H1 (cell line): ENCODE data around the gene NXPH4. TPM values are rescaled to one million over a fixed set of nuclear protein-coding genes. Genes with fewer than 3 reads are reported as not detected.
A peak's percentile ranks its signal among the peaks of the same experiment; 100 is the strongest.

Source experiments
- CTCF ChIA-PET: fragments of 300-600 bp; sonication (Branson Sonifier 250); formaldehyde crosslinking; loops from one replicate; lab custom pipeline; 2021; ENCODE audit not compliant: partially characterized antibody; lab: Charles Lee
- POLR2A ChIA-PET: fragments of 300-600 bp; sonication (Branson Sonifier 250); formaldehyde crosslinking; loops from one replicate; lab custom pipeline; 2021; ENCODE audit warnings: inconsistent platforms; ENCODE audit not compliant: partially characterized antibody; lab: Charles Lee
- DNase-seq, 2 experiments: peaks; one replicate each; pipeline versions ENCODE4 v3.0.0 to v3.0.0-alpha.2; 2010 to 2022; ENCODE audit warnings: low spot score in 2 of 2, low read depth in 1 of 2, mixed read lengths in 1 of 2
- FAIRE-seq: peaks from 2 replicates; lab custom pipeline; 2011; peaks lifted over from hg19 to GRCh38; lab: Jason Lieb, UNC
- H2AFZ ChIP-seq: 2 replicates; pipeline ENCODE4 v1.8.1; 2012; ENCODE audit warnings: low read length, inconsistent platforms
- H2AK5ac ChIP-seq: 2 replicates; pipeline ENCODE4 v1.6.1; 2013; ENCODE audit warnings: low read depth, low read length
- H2BK120ac ChIP-seq: replicated peaks from 2 replicates; pipeline ENCODE3; 2013; ENCODE audit warnings: low read depth, low read length, inconsistent platforms
- H2BK12ac ChIP-seq: 2 replicates; pipeline ENCODE4 v1.6.1; 2013; ENCODE audit warnings: low read depth, low read length
- H2BK15ac ChIP-seq: 2 replicates; pipeline ENCODE4 v1.6.1; 2013; ENCODE audit warnings: low read length
- H2BK20ac ChIP-seq: 2 replicates; pipeline ENCODE4 v1.6.1; 2013; ENCODE audit warnings: low read length
- H2BK5ac ChIP-seq: 2 replicates; pipeline ENCODE4 v1.6.1; 2013; ENCODE audit warnings: low read depth, low read length
- H3K14ac ChIP-seq: 2 replicates; pipeline ENCODE4 v1.6.1; 2013; ENCODE audit warnings: inconsistent platforms; ENCODE audit not compliant: insufficient read length
- H3K18ac ChIP-seq: 2 replicates; pipeline ENCODE4 v1.6.1; 2013; ENCODE audit warnings: low read length; ENCODE audit errors: extremely low read depth
- H3K23ac ChIP-seq: 2 replicates; pipeline ENCODE4 v1.6.1; 2013; ENCODE audit warnings: inconsistent platforms; ENCODE audit not compliant: insufficient read length
- H3K23me2 ChIP-seq: 2 replicates; pipeline ENCODE4 v1.6.1; 2013; ENCODE audit warnings: low read depth, low read length
- H3K27ac ChIP-seq: 2 replicates; pipeline ENCODE4 v1.6.1; 2011; ENCODE audit warnings: low read depth, low read length, inconsistent platforms
- H3K27me3 ChIP-seq, 4 experiments: replicated peaks in 1 of 4; 1 replicate in 1 of 4; 2 replicates in 3 of 4; pipeline versions ENCODE4 v1.6.1 to v1.8.1; 2011 to 2013; ENCODE audit warnings: low read length in 3 of 4, mild to moderate bottlenecking in 3 of 4, inconsistent platforms in 2 of 4, mixed read lengths in 2 of 4, moderate library complexity in 1 of 4; ENCODE audit not compliant: control insufficient read depth in 3 of 4, insufficient read depth in 3 of 4; ENCODE audit errors: extremely low read depth in 1 of 4
- H3K36me3 ChIP-seq, 4 experiments: 2 replicates each; pipeline versions ENCODE4 v1.6.1 to v1.8.1; 2011 to 2013; ENCODE audit warnings: mild to moderate bottlenecking in 4 of 4, low read length in 3 of 4, moderate library complexity in 2 of 4, control low read depth in 1 of 4, inconsistent platforms in 1 of 4; ENCODE audit not compliant: insufficient read depth in 4 of 4, control insufficient read depth in 2 of 4
- H3K4ac ChIP-seq: replicated peaks from 2 replicates; pipeline ENCODE3; 2013; ENCODE audit warnings: low read length, low read depth, mixed read lengths, inconsistent platforms; ENCODE audit not compliant: insufficient read length
- H3K4me1 ChIP-seq, 4 experiments: replicated peaks in 1 of 4; 1 replicate in 1 of 4; 2 replicates in 3 of 4; pipeline versions ENCODE4 v1.6.1 to v1.8.1; 2011 to 2013; ENCODE audit warnings: low read length in 3 of 4, inconsistent platforms in 2 of 4, mixed read lengths in 1 of 4; ENCODE audit not compliant: insufficient read depth in 4 of 4, control insufficient read depth in 3 of 4
- H3K4me2 ChIP-seq, 2 experiments: 2 replicates each; pipeline versions ENCODE4 v1.6.1 to v1.8.1; 2011 to 2013; ENCODE audit warnings: low read depth in 2 of 2, low read length in 2 of 2, control low read depth in 1 of 2, inconsistent platforms in 1 of 2, mild to moderate bottlenecking in 1 of 2; ENCODE audit not compliant: insufficient read depth in 1 of 2
- H3K4me3 ChIP-seq, 4 experiments: fragments of 200-600, 300-600 bp in 1 of 4; sonication (generic), shearing (Covaris generic), sonication (Bioruptor Twin) in 1 of 4; 2 replicates each; pipeline versions ENCODE4 v1.5.1 to v1.8.1; 2011 to 2016; ENCODE audit warnings: low read length in 4 of 4, low read depth in 3 of 4, control low read depth in 2 of 4, inconsistent platforms in 2 of 4, mild to moderate bottlenecking in 2 of 4, mixed read lengths in 1 of 4, moderate library complexity in 1 of 4; ENCODE audit not compliant: insufficient read depth in 2 of 4; ENCODE audit errors: extremely low read depth in 1 of 4
- H3K56ac ChIP-seq: replicated peaks from 2 replicates; pipeline ENCODE3; 2013; ENCODE audit warnings: low read depth, mild to moderate bottlenecking, mixed read lengths, low read length, inconsistent platforms; ENCODE audit not compliant: insufficient read length
- H3K79me1 ChIP-seq: 2 replicates; pipeline ENCODE4 v1.6.1; 2013; ENCODE audit warnings: low read depth, low read length, control low read depth
- H3K79me2 ChIP-seq, 2 experiments: 2 replicates each; pipeline versions ENCODE4 v1.6.1 to v1.8.1; 2012 to 2013; ENCODE audit warnings: low read length in 2 of 2, mild to moderate bottlenecking in 2 of 2, inconsistent platforms in 1 of 2; ENCODE audit not compliant: insufficient read depth in 2 of 2, control insufficient read depth in 1 of 2
- H3K9ac ChIP-seq, 4 experiments: replicated peaks in 1 of 4; 1 replicate in 1 of 4; 2 replicates in 3 of 4; pipeline versions ENCODE4 v1.6.1 to v1.8.1; 2011 to 2013; ENCODE audit warnings: low read depth in 3 of 4, low read length in 3 of 4, control low read depth in 2 of 4, mild to moderate bottlenecking in 2 of 4, moderate library complexity in 2 of 4, inconsistent platforms in 1 of 4; ENCODE audit errors: extremely low read depth in 1 of 4
- H3K9me3 ChIP-seq, 2 experiments: 2 replicates each; pipeline versions ENCODE4 v1.6.1 to v1.8.1; 2012 to 2013; ENCODE audit warnings: mild to moderate bottlenecking in 2 of 2, moderate library complexity in 2 of 2, control low read depth in 1 of 2, inconsistent platforms in 1 of 2, low read depth in 1 of 2, low read length in 1 of 2, mixed read lengths in 1 of 2; ENCODE audit not compliant: insufficient read depth in 2 of 2
- H4K20me1 ChIP-seq, 2 experiments: replicated peaks in 1 of 2; 2 replicates each; pipeline versions ENCODE3 to v1.8.1; 2011 to 2013; ENCODE audit warnings: inconsistent platforms in 2 of 2, low read length in 2 of 2, mild to moderate bottlenecking in 1 of 2; ENCODE audit not compliant: insufficient read depth in 2 of 2, control insufficient read depth in 1 of 2
- H4K5ac ChIP-seq: 2 replicates; pipeline ENCODE4 v1.6.1; 2013; ENCODE audit warnings: low read length, low read depth, mixed read lengths, inconsistent platforms; ENCODE audit not compliant: insufficient read length
- H4K8ac ChIP-seq: 2 replicates; pipeline ENCODE4 v1.8.0; 2013; ENCODE audit warnings: mild to moderate bottlenecking, moderate library complexity, low read length, inconsistent platforms; ENCODE audit not compliant: insufficient read depth; ENCODE audit errors: extremely low read depth
- H4K91ac ChIP-seq: replicated peaks from 2 replicates; pipeline ENCODE3; 2013; ENCODE audit warnings: low read length, mixed read lengths, inconsistent platforms; ENCODE audit not compliant: insufficient read length
- ATF3 ChIP-seq: IDR thresholded peaks from 2 replicates; pipeline ENCODE4 v1.6.1; 2011; ENCODE audit warnings: low read depth, mild to moderate bottlenecking, low read length; ENCODE audit not compliant: insufficient read depth
- CREB1 ChIP-seq: IDR thresholded peaks from 2 replicates; pipeline ENCODE4 v1.6.1; 2012; ENCODE audit warnings: inconsistent platforms
- HDAC2 ChIP-seq, 2 experiments: fragments of 300-600 bp in 1 of 2; sonication (generic) in 1 of 2; IDR thresholded peaks; 2 replicates each; pipeline ENCODE4 v1.6.1; 2011 to 2012; ENCODE audit warnings: low read depth in 2 of 2, low read length in 2 of 2, mild to moderate bottlenecking in 2 of 2, moderate library complexity in 2 of 2, borderline replicate concordance in 1 of 2, inconsistent platforms in 1 of 2
- RBBP5 ChIP-seq: IDR thresholded peaks from 2 replicates; pipeline ENCODE4 v1.7.1; 2012; ENCODE audit warnings: low read depth, mild to moderate bottlenecking, inconsistent platforms, low read length, moderate library complexity, borderline replicate concordance
- SUZ12 ChIP-seq: fragments of 200-600 bp; sonication (generic); IDR thresholded peaks from 2 replicates; pipeline ENCODE4 v1.6.1; 2012; ENCODE audit warnings: mild to moderate bottlenecking, inconsistent platforms, low read length, moderate library complexity, mixed read lengths
- TAF7 ChIP-seq: optimal IDR thresholded peaks from 2 replicates; pipeline ENCODE3; 2011; ENCODE audit warnings: low read depth, mild to moderate bottlenecking, inconsistent platforms, low read length, moderate library complexity, borderline replicate concordance
- YY1 ChIP-seq: IDR thresholded peaks from 2 replicates; pipeline ENCODE4 v1.6.1; 2011; ENCODE audit warnings: low read depth, mild to moderate bottlenecking, low read length
- WGBS, 2 experiments: shearing (Covaris generic) in 1 of 2; methylation state at CpG; one replicate each; pipeline versions ENCODE4 v1.1.6 to v1.1.7; 2013 to 2015; ENCODE audit warnings: low lambda C conversion rate in 2 of 2, mixed read lengths in 2 of 2, inconsistent platforms in 1 of 2, low coverage in 1 of 2, missing lambda C conversion rate in 1 of 2; ENCODE audit not compliant: insufficient replicate concordance in 2 of 2, insufficient coverage in 1 of 2, insufficient read length in 1 of 2; ENCODE audit errors: extremely low coverage in 1 of 2, missing lambda C conversion rate in 1 of 2; 5-methylcytosine and 5-hydroxymethylcytosine counted together
- long read RNA-seq, 2 experiments: library from RNA in 1 of 2; library from capped mRNA in 1 of 2; stranded (forward); transcript quantifications; one replicate each; pipeline ENCODE4 v2.0.0, GENCODE V29; 2021; ENCODE audit warnings: inconsistent platforms in 1 of 2
- polyA minus RNA-seq, 3 experiments: library from RNA; depleted of rRNA, polyadenylated mRNA; stranded (reverse); fragments of >200 nt; gene quantifications; 1 replicate in 2 of 3; 2 replicates in 1 of 3; pipeline ENCODE4 v1.2.3, GENCODE V29; 2011
- polyA plus RNA-seq, 7 experiments: library from polyadenylated mRNA; depleted of rRNA in 3 of 7; stranded (reverse) in 5 of 7; unstranded in 2 of 7; fragments of >200 nt in 5 of 7; fragments of 200-250 nt in 2 of 7; gene quantifications; 1 replicate in 5 of 7; 2 replicates in 1 of 7; 4 replicates in 1 of 7; pipeline versions ENCODE4 v1.2.1 to v1.2.3, GENCODE V29; 2011 to 2013; ENCODE audit warnings: missing spikeins in 2 of 7, mixed read lengths in 2 of 7
- total RNA-seq: library from RNA; stranded (reverse); fragmentation: NEBNext Ultra II Directional; extraction: Animal tissue kit (Norgen Biotek cat#: 25700); gene quantifications from 2 replicates; pipeline ENCODE4 v1.2.1, GENCODE V29; 2021

NXPH4 gene
- 1.7 and 1.8 TPM in 2 replicates for total RNA-seq
- polyA plus RNA-seq (2011; rRNA removed): 0.92 and 1.4 TPM in 2 replicates
- polyA plus RNA-seq (2011; cell fraction: cytosol; rRNA removed): 0.48 TPM
- 1.7 TPM for polyA plus RNA-seq (2011; cell fraction: nucleus; rRNA removed)
- polyA plus RNA-seq (2012, experiment 1 of 2): 1.7 to 3.4 TPM (median 2.3 TPM) in 4 replicates
- 1.5 TPM for polyA plus RNA-seq (2012, experiment 2 of 2)
- 3.2 TPM for polyA plus RNA-seq (2013, experiment 1 of 2)
- polyA plus RNA-seq (2013, experiment 2 of 2): 3.0 TPM
- 0.59 and 0.63 TPM in 2 replicates for polyA minus RNA-seq (2011; rRNA and poly(A)+ RNA removed)
- polyA minus RNA-seq (2011; cell fraction: cytosol; rRNA and poly(A)+ RNA removed): 1.3 TPM
- 1.00 TPM for polyA minus RNA-seq (2011; cell fraction: nucleus; rRNA and poly(A)+ RNA removed)
- long read RNA-seq, experiment 1, partial matches to known transcripts: 0 of 4 reads
- long read RNA-seq, experiment 1, other reads (novel, unspliced or antisense): 1 of 4 reads
- long read RNA-seq, experiment 2: 0 reads

GRCh38 chr12:57216014-57216911 lies at the start of gene NXPH4:
NXPH4 (plus strand) TSS chr12:57216794; CDS start chr12:57216970, 176 bp downstream.
- Histone ChIP-seq H3K4me1 (peaks cover 9 to 48% (median 36%) of the 10 kb centered on the region in 4 experiments), H3K18ac (peak within 1 kb of the TSS; percentile 32), H4K91ac (no peak within 1 kb of the TSS), H3K14ac (no peak within 1 kb of the TSS), H2BK20ac (no peak within 1 kb of the TSS), H2AK5ac (peak within 1 kb of the TSS; percentile 82), H3K4ac (no peak within 1 kb of the TSS), H3K36me3 (peaks cover 2 to 13% (median 7%) of the 10 kb centered on the region in 4 experiments; a peak in 4 of 8 replicates), H3K79me1 (no peaks in the 10 kb centered on the region), H3K9ac (no peak within 1 kb of the TSS; a peak in 1 of 7 replicates), H3K23ac (no peak within 1 kb of the TSS), H4K20me1 (peaks cover 13 to 37% of the 10 kb centered on the region in 2 experiments), H3K4me3 (peak within 1 kb of the TSS; percentile 28 to 67 (median 46)), H3K27ac (no peak within 1 kb of the TSS), H2BK15ac (peak within 1 kb of the TSS; percentile 98; the same call in 1 of the 2 replicates), H3K27me3 (peaks cover 61 to 75% (median 73%) of the 10 kb centered on the region in 4 experiments), H3K4me2 (peak within 1 kb of the TSS; percentile 91 to 92), H3K56ac (no peak within 1 kb of the TSS), H2AFZ (no peak within 1 kb of the TSS), H3K23me2 (peaks cover 7% of the 10 kb centered on the region; the same call in 1 of the 2 replicates), H4K5ac (no peak within 1 kb of the TSS), H4K8ac (peak within 1 kb of the TSS; percentile 47), H2BK5ac (peak within 1 kb of the TSS; percentile 75; the same call in 1 of the 2 replicates), H2BK120ac (no peak within 1 kb of the TSS), H3K9me3 (no peaks in the 10 kb centered on the region), H2BK12ac (peak within 1 kb of the TSS; percentile 84; the same call in 1 of the 2 replicates), H3K79me2 (no peaks in the 10 kb centered on the region)
- FAIRE-seq: no peak
- ChIA-PET CTCF (interaction anchor here (0.7 to 10.1 kb wide), 6 partner anchors 7 to 254 kb away, joined by 3 to 726 read pairs (median 41); partner anchors contain the start of genes SHMT2 and STAC3), POLR2A (interaction anchor here (0.8 to 8.8 kb wide), 3 partner anchors 19 to 80 kb away, joined by 4 to 686 read pairs (median 4); partner anchors contain the start of gene SHMT2)
- WGBS, 2 experiments: 5% methylated on average over 19 of the region's 102 CpGs; no CpG with 5 or more reads in 1 of the 2 experiments
- peak in 1 of 2 experiments; percentile 84 for DNase-seq
- TF ChIP-seq CREB1 (no peak), SUZ12 (peak; percentile 43; the same call in 1 of the 2 replicates), YY1 (no peak), TAF7 (no peak), RBBP5 (no peak), ATF3 (no peak), HDAC2 (IDR thresholded peaks at IDR 0.05; ENCODE audit: borderline replicate concordance in 1 of 2, low read depth in 2 of 2, low read length in 2 of 2) (no peak)
